MM.1S (cell line): ENCODE data around the gene PCAT6.

ENCODE experiments used
- DNase-seq: peaks from one replicate; pipeline ENCODE4 v3.0.0-alpha.2; 2015
- H2AFZ ChIP-seq: fragments of 300-600 bp; sonication (generic); 2 replicates; pipeline ENCODE4 v1.6.0; 2016; ENCODE audit warnings: antibody characterized with exemption, low read length
- H3F3A ChIP-seq: fragments of 300-600 bp; sonication (generic); 2 replicates; pipeline ENCODE4 v1.6.1; 2016; ENCODE audit warnings: mild to moderate bottlenecking, antibody characterized with exemption, low read length, moderate library complexity, mixed read lengths; ENCODE audit not compliant: insufficient read depth
- H3K27ac ChIP-seq: fragments of 300-600 bp; sonication (generic); 2 replicates; pipeline ENCODE4 v1.5.1; 2016; ENCODE audit warnings: mild to moderate bottlenecking, low read length
- H3K27me3 ChIP-seq: fragments of 300-600 bp; sonication (generic); replicated peaks from 2 replicates; pipeline ENCODE4 v1.6.0; 2016; ENCODE audit warnings: low read length; ENCODE audit not compliant: insufficient read depth
- H3K36me3 ChIP-seq: fragments of 300-600 bp; sonication (generic); replicated peaks from 2 replicates; pipeline ENCODE4 v1.6.1; 2016; ENCODE audit warnings: mild to moderate bottlenecking, low read length, mixed read lengths; ENCODE audit not compliant: insufficient read depth
- H3K4me1 ChIP-seq: fragments of 300-600 bp; sonication (generic); 2 replicates; pipeline ENCODE4 v1.6.1; 2016; ENCODE audit warnings: low read length, mixed read lengths
- H3K4me2 ChIP-seq: fragments of 300-600 bp; sonication (generic); 2 replicates; pipeline ENCODE4 v1.6.0; 2016; ENCODE audit warnings: low read depth, low read length
- H3K4me3 ChIP-seq: fragments of 300-600 bp; sonication (generic); 2 replicates; pipeline ENCODE4 v1.5.1; 2016; ENCODE audit warnings: low read length, mixed read lengths
- H3K79me2 ChIP-seq: fragments of 300-600 bp; sonication (generic); 2 replicates; pipeline ENCODE4 v1.6.1; 2016; ENCODE audit warnings: mixed run types, low read length, mixed read lengths
- H3K9ac ChIP-seq: fragments of 300-600 bp; sonication (generic); 2 replicates; pipeline ENCODE4 v1.6.1; 2016; ENCODE audit warnings: low read length, mixed read lengths
- H3K9me2 ChIP-seq: fragments of 300-600 bp; sonication (generic); replicated peaks from 2 replicates; pipeline ENCODE4 v1.6.1; 2016; ENCODE audit warnings: mild to moderate bottlenecking, low read length, mixed read lengths; ENCODE audit not compliant: insufficient read depth
- H3K9me3 ChIP-seq: fragments of 300-600 bp; sonication (generic); replicated peaks from 2 replicates; pipeline ENCODE4 v1.6.1; 2016; ENCODE audit warnings: mild to moderate bottlenecking, low read length, mixed read lengths; ENCODE audit not compliant: insufficient read depth
- H4K20me1 ChIP-seq: fragments of 300-600 bp; sonication (generic); 2 replicates; pipeline ENCODE4 v1.6.1; 2016; ENCODE audit warnings: mild to moderate bottlenecking, low read length, moderate library complexity, mixed read lengths; ENCODE audit not compliant: insufficient read depth
- CTCF ChIP-seq: fragments of 300-600 bp; sonication (generic); IDR thresholded peaks from 2 replicates; pipeline ENCODE4 v1.5.1; 2016; ENCODE audit warnings: antibody characterized with exemption, low read length, mixed read lengths
- EZH2 ChIP-seq: fragments of 300-600 bp; sonication (generic); optimal IDR thresholded peaks from 2 replicates; pipeline ENCODE3; 2017; ENCODE audit warnings: low read depth, mild to moderate bottlenecking, antibody characterized with exemption, low read length, mixed read lengths
- EZH2phosphoT487 ChIP-seq: fragments of 300-600 bp; sonication (generic); IDR thresholded peaks from 2 replicates; pipeline ENCODE4 v1.6.1; 2018; ENCODE audit warnings: antibody characterized with exemption, low read length

PCAT6 gene

GRCh38 chr1:202801175-202801574 is 9.6 kb upstream of the PCAT6 start:
- no peak overlapping the region for H3K4me2 ChIP-seq
- no peak for DNase-seq
- H3K27me3 ChIP-seq, result no peaks in the 10 kb centered on the region
- no peak overlapping the region for H3K9ac ChIP-seq
- no peaks in the 10 kb centered on the region for H3K9me2 ChIP-seq
- no peaks in the 10 kb centered on the region; the same call in 1 of the 2 replicates for H3F3A ChIP-seq
- no peaks in the 10 kb centered on the region for H3K36me3 ChIP-seq
- H3K27ac ChIP-seq, result no peak overlapping the region
- no peaks in the 10 kb centered on the region for H4K20me1 ChIP-seq
- peaks cover 7% of the 10 kb centered on the region for H3K4me1 ChIP-seq
- TF ChIP-seq EZH2phosphoT487 (no peak), EZH2 (no peak), CTCF (no peak)
- no peaks in the 10 kb centered on the region for H3K79me2 ChIP-seq
- H2AFZ ChIP-seq, result no peak overlapping the region
- no peaks in the 10 kb centered on the region for H3K9me3 ChIP-seq
- H3K4me3 ChIP-seq, result no peak overlapping the region

GRCh38 chr1:202802034-202802433 is 8.7 kb upstream of the PCAT6 start:
- Histone ChIP-seq H3K4me1 (peaks cover 7% of the 10 kb centered on the region), H3K27me3 (0 out of 2 replicates have a peak, but pooled peaks cover 7% of the 10 kb centered on the region), H4K20me1 (no peaks in the 10 kb centered on the region), H3K36me3 (no peaks in the 10 kb centered on the region), H3K4me2 (no peak overlapping the region), H3F3A (no peaks in the 10 kb centered on the region; the same call in 1 of the 2 replicates), H3K79me2 (no peaks in the 10 kb centered on the region), H2AFZ (no peak overlapping the region), H3K4me3 (no peak overlapping the region), H3K9me3 (no peaks in the 10 kb centered on the region), H3K9ac (no peak overlapping the region), H3K9me2 (no peaks in the 10 kb centered on the region), H3K27ac (no peak overlapping the region)
- TF ChIP-seq CTCF (no peak), EZH2phosphoT487 (no peak), EZH2 (no peak)
- no peak for DNase-seq

- H3K9ac ChIP-seq, result no peak overlapping the region
- TF ChIP-seq CTCF (no peak), EZH2phosphoT487 (no peak), EZH2 (no peak)
- H3K4me3 ChIP-seq, result no peak overlapping the region
- no peaks in the 10 kb centered on the region; the same call in 1 of the 2 replicates for H3F3A ChIP-seq
- H2AFZ ChIP-seq, result no peak overlapping the region
- H3K4me1 ChIP-seq, result peaks cover 7% of the 10 kb centered on the region
- H3K36me3 ChIP-seq, result no peaks in the 10 kb centered on the region
- no peaks in the 10 kb centered on the region for H3K9me3 ChIP-seq
- H4K20me1 ChIP-seq, result no peaks in the 10 kb centered on the region
- H3K27ac ChIP-seq, result no peak overlapping the region
- H3K27me3 ChIP-seq, result 0 out of 2 replicates have a peak, but pooled peaks cover 7% of the 10 kb centered on the region
- no peaks in the 10 kb centered on the region for H3K9me2 ChIP-seq
- H3K79me2 ChIP-seq, result no peaks in the 10 kb centered on the region
- H3K4me2 ChIP-seq, result no peak overlapping the region
- DNase-seq, result no peak
Measured at GRCh38 chr1:202802998-202803932, 7.5 kb upstream of the PCAT6 start.
